ENCODE measurements around the gene TRIP6.

TRIP6 gene

GRCh38 chr7:100864263-100864845, 2.8 kb upstream of the TRIP6 start:
- Histone ChIP-seq H3K36me3 (replicated peaks; ENCODE audit: low read depth, low read length) (peaks cover 15% of the 10 kb centered on the region), H3K79me2 (ENCODE audit: low read length) (peaks cover 32% of the 10 kb centered on the region), H2AFZ (ENCODE audit: low read depth, low read length) (no peak overlapping the region), H3K9me3 (ENCODE audit: insufficient read depth, low read length) (no peaks in the 10 kb centered on the region), H4K20me1 (ENCODE audit: insufficient read depth, low read length) (no peaks in the 10 kb centered on the region), H3K4me2 (ENCODE audit: low read length) (no peak overlapping the region), H3K27ac (ENCODE audit: low read length) (no peak overlapping the region), H3K9ac (ENCODE audit: low read length) (no peak overlapping the region), H3K4me1 (ENCODE audit: low read length) (peaks cover 35% of the 10 kb centered on the region), H3K27me3 (ENCODE audit: low read depth, low read length) (no peaks in the 10 kb centered on the region), H3K4me3 (ENCODE audit: low read length) (no peak overlapping the region)
- TF ChIP-seq EZH2phosphoT487 (IDR thresholded peaks at IDR 0.05; ENCODE audit: low read depth) (no peak), CTCF (IDR thresholded peaks at IDR 0.05; ENCODE audit: low read depth, low read length) (no peak)

- Histone ChIP-seq H3K9ac (ENCODE audit: low read length) (no peak overlapping the region), H3K79me2 (ENCODE audit: low read length) (peaks cover 32% of the 10 kb centered on the region), H3K9me3 (ENCODE audit: insufficient read depth, low read length) (no peaks in the 10 kb centered on the region), H3K4me3 (ENCODE audit: low read length) (no peak overlapping the region), H4K20me1 (ENCODE audit: insufficient read depth, low read length) (no peaks in the 10 kb centered on the region), H3K27me3 (ENCODE audit: low read depth, low read length) (no peaks in the 10 kb centered on the region), H2AFZ (ENCODE audit: low read depth, low read length) (no peak overlapping the region), H3K36me3 (replicated peaks; ENCODE audit: low read depth, low read length) (peaks cover 12% of the 10 kb centered on the region), H3K4me2 (ENCODE audit: low read length) (no peak overlapping the region), H3K4me1 (ENCODE audit: low read length) (peaks cover 34% of the 10 kb centered on the region), H3K27ac (ENCODE audit: low read length) (no peak overlapping the region)
- TF ChIP-seq CTCF (IDR thresholded peaks at IDR 0.05; ENCODE audit: low read depth, low read length): no peak
- no peak for TF ChIP-seq EZH2phosphoT487 (IDR thresholded peaks at IDR 0.05; ENCODE audit: low read depth)
Measured at GRCh38 chr7:100865372-100865911, 1.7 kb upstream of the TRIP6 start.

- Histone ChIP-seq H2AFZ (ENCODE audit: low read depth, low read length) (no peak overlapping the region), H4K20me1 (ENCODE audit: insufficient read depth, low read length) (no peaks in the 10 kb centered on the region), H3K27ac (ENCODE audit: low read length) (peak overlapping the region; percentile 79; the same call in 1 of the 2 replicates), H3K4me2 (ENCODE audit: low read length) (peak overlapping the region; percentile 89; the same call in 1 of the 2 replicates), H3K27me3 (ENCODE audit: low read depth, low read length) (no peaks in the 10 kb centered on the region), H3K9me3 (ENCODE audit: insufficient read depth, low read length) (no peaks in the 10 kb centered on the region), H3K4me1 (ENCODE audit: low read length) (peaks cover 27% of the 10 kb centered on the region), H3K4me3 (ENCODE audit: low read length) (peak overlapping the region; percentile 91; the same call in 1 of the 2 replicates), H3K9ac (ENCODE audit: low read length) (peak overlapping the region; percentile 99; the same call in 1 of the 2 replicates), H3K36me3 (replicated peaks; ENCODE audit: low read depth, low read length) (peaks cover 11% of the 10 kb centered on the region), H3K79me2 (ENCODE audit: low read length) (peaks cover 25% of the 10 kb centered on the region)
- TF ChIP-seq EZH2phosphoT487 (IDR thresholded peaks at IDR 0.05; ENCODE audit: low read depth) (no peak), CTCF (IDR thresholded peaks at IDR 0.05; ENCODE audit: low read depth, low read length) (no peak)
Measured at GRCh38 chr7:100865938-100866728, 1.1 kb upstream of the TRIP6 start.

- Histone ChIP-seq H2AFZ (ENCODE audit: low read depth, low read length) (peak overlapping the region; percentile 47; the same call in 1 of the 2 replicates), H3K4me2 (ENCODE audit: low read length) (peak overlapping the region; percentile 89), H3K4me3 (ENCODE audit: low read length) (peak overlapping the region; percentile 91), H3K9me3 (ENCODE audit: insufficient read depth, low read length) (no peaks in the 10 kb centered on the region), H3K36me3 (replicated peaks; ENCODE audit: low read depth, low read length) (peaks cover 16% of the 10 kb centered on the region), H3K4me1 (ENCODE audit: low read length) (peaks cover 22% of the 10 kb centered on the region), H4K20me1 (ENCODE audit: insufficient read depth, low read length) (no peaks in the 10 kb centered on the region), H3K9ac (ENCODE audit: low read length) (peak overlapping the region; percentile 99), H3K79me2 (ENCODE audit: low read length) (peaks cover 25% of the 10 kb centered on the region), H3K27ac (ENCODE audit: low read length) (peak overlapping the region; percentile 79), H3K27me3 (ENCODE audit: low read depth, low read length) (no peaks in the 10 kb centered on the region)
- TF ChIP-seq CTCF (IDR thresholded peaks at IDR 0.05; ENCODE audit: low read depth, low read length): no peak
- no peak for TF ChIP-seq EZH2phosphoT487 (IDR thresholded peaks at IDR 0.05; ENCODE audit: low read depth)
Measured at GRCh38 chr7:100866729-100867039, 503 bp upstream of the TRIP6 start.

Measured in OCI-LY3 (cell line).